Hematopoietic multipotent progenitor cell treated with erythropoietin and hydrocortisone succinate and interleukin-3 and kit ligand, for 17 days (in vitro differentiated cells): ENCODE data around the gene ORC4.

Experiments
- DNase-seq: peaks from one replicate; pipeline ENCODE4 v3.0.0-alpha.2; 2015; ENCODE audit warnings: low spot score

ORC4 gene

DNA sequence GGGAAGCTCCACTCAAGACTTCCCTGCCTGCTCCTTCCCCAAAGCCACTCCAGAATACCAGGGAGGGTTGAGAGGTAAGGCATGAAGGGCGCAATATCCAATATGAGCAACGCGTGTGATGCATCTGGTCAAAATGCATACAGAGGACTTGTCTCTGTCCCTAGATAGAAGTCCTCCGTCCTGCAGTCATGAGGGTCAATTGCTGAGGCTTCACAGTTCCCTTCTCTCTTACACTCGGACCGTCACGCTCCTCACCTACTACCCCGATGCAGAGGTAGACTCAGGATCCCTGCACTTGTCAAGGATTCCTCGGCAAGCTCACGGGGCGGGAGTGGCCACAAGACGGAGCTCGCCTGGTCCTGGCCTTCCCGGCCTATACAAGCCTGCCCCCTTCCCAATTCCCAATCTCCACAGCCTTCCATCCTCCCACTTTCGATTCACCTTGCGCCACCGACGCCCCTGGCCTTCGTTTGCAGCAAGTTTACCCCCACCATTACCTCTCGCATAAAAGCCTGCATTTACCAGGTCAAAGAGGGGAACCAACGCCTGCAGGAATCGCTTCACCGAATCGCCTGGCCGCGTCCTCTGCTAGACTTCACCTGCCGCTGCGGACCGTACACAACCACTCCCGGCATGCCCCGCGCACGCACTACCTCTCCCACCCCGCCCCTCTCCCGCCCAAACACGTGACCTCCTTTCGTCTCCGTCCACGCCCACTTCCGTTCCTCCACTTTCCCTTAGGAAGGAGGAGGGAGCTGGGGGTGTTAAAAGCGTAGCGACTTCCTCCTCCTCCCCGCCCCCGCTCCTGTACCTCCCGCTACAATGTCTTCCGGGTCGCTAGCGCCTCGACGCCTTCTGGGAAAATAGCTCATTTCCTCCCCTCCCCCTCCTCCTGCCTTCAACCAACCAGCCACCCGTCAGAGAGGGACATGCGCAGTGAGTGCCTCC is at the start of gene ORC4:
Gene ORC4 (minus strand): TSS at position 627 of the 948 bp plus-strand sequence. CDS start 44,779 bp downstream, outside the sequence.
- DNase-seq = peak; percentile 98

DNA sequence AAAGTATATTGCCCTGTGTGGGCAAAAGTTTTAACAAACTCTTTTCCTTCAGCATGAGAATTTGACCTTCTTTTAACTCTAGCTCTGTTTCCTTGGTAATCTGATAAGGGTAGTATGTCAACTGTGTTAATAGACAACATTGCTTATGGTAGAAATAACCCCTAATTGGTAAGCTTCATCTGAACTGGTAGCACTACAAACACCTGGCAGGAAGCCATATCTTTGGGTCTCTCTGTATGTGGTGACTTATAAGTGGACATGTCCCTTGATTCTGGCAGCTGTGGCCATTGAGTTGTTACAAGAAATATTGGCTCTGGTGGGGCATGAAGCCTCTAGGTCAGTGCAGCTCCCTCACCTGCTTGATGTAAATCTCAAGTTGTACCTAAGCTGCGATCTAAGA is 47.3 kb upstream of the ORC4 start:
- peak; percentile 18 for DNase-seq

DNA sequence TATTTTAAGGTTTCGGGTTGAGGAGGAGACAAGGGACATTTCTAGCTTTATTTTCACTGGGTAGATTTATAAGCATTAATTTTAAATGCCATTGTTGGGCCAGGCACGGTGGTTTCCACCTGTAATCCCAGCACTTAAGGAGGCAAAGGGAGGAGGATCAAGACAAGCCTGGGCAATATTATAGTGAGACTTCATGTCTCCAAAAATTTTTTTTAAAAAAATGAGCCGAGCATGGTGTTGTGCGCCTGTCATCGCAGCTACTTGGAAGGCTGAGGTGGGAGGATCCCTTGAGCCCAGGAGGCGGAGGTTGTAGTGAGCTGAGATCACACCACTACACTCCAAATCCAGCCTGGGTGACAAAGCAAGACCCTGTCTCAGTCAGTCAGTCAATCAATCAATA is 45.4 kb upstream of the ORC4 start:
- no peak for DNase-seq

DNA sequence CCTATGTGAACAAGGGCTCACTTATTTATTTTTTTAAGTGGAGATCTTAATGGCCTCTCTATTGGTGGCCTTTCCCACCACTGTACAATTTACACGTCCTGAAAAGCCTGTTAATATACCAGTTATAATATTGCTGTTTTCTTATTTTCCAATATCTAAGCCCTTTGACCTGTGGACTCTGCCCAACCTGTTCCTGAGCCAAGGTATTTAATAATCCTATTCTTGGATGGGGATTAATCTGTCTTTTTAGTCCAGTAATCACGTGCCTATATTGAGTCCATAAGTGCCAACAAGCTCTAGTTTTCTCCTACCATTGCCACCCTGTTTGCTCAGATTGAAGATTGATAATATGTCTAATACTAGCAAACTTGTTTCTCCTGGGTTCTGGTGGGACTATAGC is 43.1 kb upstream of the ORC4 start:
- no peak for DNase-seq

DNA sequence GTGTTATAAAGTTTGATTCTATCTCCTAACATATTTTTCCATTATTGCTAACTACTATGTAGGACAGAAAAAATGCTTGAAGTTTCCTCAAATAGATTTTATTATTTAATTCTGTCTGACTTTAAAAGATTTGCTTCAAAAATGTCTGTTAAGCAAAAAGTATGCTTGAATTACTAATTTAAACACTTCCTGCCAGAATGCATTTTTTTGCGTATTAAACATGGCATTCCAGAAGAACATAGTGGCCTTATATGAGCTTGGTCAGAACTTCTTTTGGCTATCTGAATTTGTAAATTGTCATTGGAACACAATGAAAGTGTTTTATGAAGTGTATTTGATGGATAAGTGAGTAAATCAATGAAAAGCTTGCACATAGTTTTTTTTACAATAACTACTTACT is 38.1 kb upstream of the ORC4 start:
- no peak for DNase-seq

DNA sequence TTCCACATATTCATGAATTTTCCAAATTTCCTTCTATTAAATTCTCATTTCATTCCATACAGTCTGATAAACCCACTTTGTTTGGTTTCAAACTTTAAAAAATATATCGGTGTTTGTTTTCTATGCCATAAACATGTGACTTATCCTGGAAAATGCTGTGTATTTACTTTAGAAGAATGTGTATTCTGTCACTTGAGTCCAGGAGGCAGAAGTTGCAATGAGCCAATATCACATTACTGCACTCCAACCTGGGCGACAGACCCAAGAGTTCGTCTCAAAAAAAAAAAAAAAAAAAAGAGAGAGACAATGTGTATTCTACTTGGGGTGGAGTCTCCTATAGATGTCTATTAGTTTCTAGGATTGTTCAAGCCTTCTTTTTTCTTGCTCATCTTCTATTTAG is 32.1 kb upstream of the ORC4 start:
- no peak for DNase-seq

DNA sequence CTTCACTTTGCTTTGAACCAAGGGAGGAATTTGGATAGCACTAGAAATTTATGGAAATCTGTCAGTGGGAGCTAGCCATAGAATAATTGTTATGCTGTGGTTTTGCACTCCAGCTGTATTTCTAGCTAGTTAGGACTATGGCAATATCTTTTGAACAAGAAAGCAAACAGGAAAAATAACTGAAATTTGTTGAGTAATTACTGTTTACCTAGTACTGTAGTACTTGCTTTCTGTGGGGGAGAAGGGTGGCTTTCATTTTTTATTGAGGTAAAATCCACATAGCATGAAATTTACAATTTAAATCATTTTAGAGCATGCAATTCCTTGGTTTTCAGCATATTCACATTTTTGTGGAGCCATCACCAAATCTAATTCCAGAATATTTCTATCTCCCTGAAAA is 28.7 kb upstream of the ORC4 start:
- DNase-seq = no peak

DNA sequence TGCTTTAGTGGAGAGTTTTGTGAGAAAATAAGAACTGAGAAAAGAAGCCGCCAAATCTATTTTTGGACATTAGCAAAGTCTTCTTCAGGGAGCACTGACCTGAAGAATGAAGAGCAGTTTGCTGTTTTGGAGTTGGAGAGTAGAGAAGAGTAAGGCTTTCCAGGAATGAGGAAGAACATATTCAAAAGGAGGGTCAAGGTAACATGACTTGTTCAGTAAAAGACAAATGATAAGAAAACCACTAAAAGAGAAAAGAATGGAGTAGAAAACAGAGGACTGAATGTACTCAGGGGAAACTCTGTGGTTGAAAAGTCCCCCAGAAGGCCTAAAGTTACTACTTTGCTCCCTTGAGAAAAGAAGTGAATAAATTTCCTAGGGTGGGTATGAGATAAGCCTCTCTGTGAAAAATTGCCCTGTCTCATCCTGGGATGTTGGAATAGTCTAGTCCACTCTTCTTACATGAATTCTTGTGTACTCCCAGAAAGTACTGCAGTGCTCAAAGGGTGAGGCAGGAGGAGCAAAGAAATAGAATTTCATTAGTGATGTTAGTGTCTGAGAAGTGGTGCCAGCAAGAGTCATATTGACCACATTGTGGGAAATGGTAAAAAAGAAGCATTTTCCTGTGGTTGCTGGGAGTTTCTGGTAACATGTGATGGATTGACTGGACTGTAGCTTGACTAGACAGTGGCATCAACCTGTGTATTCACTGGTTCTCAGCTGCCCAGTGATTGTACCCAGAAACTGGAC is 28.1 kb upstream of the ORC4 start:
- no peak for DNase-seq

DNA sequence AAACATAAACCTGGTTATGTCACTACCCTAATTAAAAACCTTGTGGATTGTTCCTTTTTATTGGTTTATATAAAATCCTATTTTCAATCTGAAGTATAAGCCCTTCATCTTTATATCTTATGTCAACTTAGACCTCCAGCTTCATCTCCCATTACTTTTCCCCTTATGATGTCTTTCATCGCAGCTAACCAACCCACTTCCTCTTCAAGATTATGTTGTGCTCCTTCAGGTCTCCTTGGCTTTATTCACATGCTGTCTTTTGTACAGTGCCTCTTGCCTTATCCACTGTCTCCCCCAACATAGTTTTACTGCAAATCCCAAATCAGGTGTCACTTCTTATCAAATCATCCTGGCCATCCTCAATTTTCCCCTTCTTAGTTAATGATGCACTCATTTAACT is 26.3 kb upstream of the ORC4 start:
- no peak for DNase-seq

DNA sequence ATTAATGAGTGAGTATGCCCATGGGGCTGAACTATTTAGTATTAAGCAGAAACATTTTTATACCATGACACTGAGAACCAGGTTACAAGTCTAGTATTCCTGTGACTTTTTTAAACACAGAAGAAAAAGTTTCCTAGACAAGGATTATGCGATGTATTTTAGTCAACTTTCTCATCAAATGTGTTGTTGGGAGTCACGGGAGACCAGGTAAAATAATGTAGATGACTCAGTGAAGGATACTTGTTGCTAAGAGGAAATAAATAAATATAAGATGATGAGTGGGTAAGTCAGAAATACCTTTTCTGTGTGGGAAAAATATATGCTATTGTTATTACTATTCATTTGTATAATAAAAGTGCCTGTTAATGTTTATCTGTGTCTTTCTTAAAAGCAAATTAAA is 23.8 kb upstream of the ORC4 start:
- no peak for DNase-seq

DNA sequence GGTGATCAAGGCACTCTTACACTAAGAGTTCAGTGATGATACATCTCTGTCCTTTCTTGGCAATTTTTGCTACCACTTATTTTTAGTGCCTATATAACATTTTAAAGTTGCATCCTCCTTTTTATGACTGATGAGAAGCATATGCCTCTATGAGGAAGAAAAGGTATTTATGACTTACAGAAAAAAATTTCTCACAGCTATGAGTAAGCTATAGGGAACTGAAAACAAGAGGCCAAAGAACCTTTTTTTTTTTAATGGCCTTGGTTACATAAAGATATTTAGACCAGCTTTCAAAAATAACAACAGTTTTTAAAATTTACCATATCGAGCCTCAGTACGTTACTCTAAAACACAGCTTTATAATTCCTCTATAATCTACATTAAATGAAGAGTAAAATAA is 21.7 kb upstream of the ORC4 start:
- DNase-seq = no peak

DNA sequence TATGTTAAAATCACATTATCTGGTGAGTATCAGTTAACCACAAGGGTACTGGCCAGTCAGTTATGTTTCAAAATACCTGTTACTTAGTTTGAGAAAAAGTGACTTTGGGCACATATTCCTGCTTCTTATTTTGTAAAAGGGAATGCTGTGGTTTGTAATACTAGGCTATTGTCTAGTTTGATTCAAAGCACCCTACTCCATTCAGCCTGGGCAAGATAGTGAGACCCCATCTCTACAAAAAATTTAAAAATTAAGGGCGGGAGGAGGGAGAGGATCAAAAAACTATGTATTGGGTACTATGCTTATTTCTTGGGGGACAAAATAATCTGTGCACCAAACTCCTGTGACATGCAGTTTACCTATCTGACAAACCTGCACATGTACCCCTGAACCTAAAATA is 19.2 kb upstream of the ORC4 start:
- DNase-seq = no peak

DNA sequence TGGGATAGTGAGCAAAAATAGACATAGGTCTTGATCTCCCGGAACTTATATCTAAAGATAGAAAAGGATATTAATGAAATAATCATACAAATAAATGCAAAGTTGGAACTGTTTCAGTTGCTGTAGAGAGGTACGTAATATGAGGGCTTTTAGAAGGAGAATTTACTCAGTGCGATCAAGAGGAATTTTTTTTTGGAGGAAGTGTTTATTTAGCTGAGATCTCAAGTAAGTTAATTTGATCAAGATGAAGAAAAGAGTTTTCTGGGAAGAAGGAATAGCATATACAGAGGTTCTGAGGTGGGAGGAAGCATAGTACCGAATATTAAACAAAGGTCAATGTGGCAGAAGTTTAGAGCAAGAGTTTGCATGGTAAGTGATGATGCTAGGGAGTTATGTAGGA is 11.7 kb upstream of the ORC4 start:
- no peak for DNase-seq

DNA sequence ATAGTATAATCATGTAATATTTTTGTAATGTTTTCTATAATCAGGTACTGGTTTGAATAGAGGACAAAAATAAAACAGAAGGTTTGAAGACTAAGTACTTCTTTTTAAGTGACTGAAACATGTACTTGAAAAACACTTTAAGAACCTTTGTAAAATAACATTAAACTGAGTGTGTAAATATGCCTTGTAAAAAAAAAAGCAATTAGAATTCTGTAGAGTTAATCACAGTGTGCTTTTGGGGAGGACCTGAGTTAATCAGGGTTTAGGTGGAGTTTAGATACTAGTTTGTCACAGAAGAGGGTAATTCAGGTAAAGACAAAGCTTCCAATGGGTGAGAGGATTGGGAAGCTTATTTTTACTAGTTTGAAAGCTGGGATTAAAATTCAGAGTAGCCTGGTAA is 10.6 kb upstream of the ORC4 start:
- no peak for DNase-seq

DNA sequence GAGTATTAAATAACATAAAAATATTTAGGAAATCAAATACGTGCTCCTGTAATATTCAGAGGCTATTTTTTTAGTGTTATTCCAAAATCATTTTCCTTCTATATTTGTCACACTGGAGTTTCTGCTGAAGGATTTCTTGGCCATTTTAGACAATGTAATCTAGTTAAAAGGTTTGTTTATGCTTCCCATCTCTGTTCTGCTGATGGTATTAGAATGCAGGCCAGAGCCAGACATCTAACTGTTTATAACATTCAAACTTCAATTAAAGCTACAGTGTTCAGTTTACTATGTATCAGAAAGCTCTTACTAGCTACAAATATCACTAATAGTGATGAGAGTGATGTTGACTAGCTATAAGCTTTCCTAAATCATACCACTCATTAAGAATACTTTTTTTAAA is 8.2 kb upstream of the ORC4 start:
- DNase-seq = no peak

DNA sequence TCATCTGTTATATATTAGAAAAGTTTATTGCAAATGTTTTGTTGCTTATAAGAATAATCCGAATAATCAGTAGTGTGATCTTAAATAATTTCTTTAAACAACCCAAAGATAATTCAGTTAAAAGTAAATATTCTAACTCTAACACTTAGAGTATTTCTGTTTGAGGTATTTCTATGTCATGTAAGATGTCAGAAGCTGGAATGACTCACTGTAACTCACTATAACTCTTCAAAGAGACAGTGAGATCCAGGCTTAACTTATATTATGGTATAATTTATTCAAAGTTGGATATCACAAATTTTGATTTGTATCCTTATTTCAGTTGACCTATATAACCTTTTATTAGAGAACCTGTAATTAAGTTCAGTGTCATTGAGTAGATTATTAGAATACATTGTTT is 7.3 kb upstream of the ORC4 start:
- DNase-seq = no peak

DNA sequence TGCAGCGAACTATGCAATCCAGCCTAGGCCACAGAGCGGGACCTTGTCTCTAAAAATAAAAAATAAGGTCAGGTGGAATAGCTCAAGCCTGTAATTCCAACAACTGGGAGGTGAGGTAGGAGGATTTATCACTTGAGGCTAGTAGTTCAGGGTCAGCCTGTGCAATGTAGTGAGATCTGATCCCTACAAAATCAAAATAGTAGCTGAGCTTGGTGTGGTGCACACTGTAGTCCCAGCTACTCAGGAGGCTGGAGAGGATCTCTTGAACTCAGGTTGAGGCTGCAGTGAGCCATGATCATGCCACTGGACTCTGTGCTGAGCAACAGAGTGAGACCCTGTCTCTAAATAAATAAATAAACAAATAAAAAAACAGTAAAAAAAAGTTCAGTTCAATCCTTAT is 6.0 kb upstream of the ORC4 start:
- DNase-seq = no peak

DNA sequence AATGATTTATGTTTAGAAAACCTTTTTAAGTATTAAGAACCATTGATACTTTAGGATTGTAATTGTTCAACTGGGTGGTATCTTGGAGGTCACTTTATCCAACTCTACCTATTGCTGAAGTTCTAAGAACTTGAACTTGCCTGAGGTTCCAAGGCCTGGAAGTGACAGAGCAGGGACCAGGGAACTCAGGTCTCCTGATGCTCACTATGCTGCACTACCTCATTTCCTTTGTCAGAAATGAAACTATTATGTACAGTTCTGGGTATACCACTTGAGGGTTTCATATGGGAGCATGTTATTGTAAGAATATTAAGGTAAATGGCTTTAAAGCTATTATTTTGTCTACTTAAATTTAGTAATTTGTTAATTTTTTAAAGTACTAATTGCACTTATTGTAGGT is 3.3 kb upstream of the ORC4 start:
- DNase-seq = peak; percentile 38

DNA sequence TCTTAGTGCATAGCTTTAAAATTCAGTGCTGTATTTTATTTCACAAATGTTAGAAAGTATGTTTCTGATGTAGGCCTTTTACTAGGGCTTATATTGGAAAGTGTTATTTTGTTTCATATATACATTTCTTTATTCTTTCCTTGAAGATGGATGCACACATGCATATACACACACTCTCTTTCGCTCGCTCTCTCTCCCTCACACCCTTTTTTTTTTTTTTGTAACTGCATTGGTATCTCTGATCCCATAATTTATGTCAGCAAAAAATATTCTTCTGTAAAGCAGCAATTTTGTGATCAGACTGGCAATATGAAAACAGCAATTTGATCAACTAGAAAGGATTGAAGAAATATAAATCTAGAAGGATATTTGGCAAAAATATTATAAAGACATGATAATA is 2.3 kb upstream of the ORC4 start:
- DNase-seq = peak; percentile 38

DNA sequence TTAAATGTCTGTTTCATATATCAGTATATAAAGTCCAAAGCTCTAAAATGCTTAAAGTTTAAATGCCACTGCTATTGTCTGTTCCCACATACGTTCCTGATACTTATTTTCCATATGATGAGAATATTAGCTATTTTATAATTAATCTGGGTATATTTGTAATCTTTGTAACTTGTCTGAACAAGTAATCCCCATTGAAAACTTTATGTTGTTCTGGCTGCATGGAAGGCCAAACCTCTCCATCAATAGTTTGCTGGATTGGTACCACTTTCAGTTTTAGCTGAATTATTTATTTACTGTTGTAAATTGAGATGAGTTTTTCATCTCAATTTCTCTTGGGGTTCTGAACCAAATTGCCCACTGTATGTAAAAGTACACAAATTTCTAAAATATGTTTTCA is 1.8 kb upstream of the ORC4 start:
- DNase-seq = no peak

DNA sequence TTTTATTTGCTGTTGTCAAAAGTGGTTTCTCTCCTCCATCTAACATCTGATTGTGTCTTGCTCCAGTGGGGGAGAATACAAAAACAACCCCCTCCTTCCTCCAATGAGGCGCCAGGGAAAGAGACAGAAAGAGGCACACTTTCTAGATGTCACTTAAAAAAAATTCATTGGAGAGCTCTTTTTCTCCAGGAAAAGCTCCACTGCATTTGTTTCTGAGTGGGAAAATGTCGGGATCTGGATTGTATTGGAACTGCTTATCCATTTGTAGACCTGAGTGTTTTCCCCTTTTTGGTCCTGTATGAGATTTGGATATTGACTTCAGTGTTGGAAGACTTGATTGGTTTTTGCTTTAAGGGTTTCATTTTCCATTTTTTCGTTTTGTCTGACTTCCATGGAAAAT is 1.3 kb upstream of the ORC4 start:
- peak; percentile 66 for DNase-seq

DNA sequence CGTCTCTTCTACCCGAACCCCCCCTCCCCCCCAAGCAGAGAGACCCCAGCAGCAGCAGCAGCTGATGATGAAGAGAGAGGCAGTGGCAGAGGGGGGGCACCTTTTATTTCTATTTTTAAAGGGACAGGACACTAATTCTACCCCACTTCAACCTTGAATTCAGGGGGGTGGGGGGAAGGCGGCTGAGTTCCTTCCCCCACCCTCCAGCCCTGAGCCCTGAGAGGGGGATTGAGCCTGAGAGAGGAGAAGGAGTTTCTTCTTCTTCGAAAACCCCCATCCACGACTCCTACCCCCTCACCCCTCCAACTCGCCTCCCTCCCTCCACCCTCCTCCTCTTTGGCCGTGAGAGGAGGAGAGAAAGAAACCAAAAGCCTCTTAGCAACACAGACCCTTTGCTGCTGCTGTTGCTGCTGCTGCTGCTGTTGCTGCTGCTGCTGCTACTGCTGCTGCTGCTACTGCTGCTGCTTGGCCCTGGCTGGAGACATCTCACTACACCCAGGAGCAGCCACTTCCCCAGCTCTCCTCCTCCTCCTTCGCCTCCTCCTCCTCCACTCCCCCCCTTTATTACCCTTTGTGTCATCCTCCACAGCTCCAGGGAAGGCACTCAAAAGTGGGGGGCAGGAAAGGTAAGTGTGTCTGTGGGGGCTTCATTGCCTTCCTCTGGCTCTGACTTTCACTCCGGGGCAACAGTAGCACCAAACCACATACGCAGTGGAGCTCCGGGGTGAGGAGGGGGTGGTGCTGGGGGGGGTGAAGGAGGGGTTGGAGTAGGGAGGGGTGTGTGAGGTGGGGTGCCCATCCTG is 723 bp upstream of the ORC4 start, which contains the start of gene MBD5:
Gene MBD5 (plus strand): TSS at position 33 of the 803 bp plus-strand sequence.
- DNase-seq = peak; percentile 75
